ENCODE results near the gene PLXNA4.

DNA sequence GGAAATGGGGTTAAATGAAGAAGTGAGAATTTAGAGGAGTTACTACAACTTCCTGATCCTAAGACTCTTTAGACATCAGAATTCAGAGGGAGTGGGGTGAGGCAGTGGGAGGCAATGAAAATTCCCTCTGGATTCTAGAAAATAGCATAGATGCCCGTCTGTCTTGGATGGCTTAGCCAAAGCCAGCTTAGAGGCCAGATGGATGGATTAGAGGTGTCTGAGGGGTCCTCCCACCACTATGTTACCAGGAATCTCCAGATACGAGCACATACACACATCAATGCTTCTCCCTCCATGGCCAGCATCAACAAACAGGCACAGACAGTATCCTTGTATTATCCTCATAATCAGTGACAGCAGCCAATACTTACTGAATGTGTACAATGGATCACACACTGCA, 418.1 kb downstream of the PLXNA4 start:
- TF ChIP-seq, protein P1, sequence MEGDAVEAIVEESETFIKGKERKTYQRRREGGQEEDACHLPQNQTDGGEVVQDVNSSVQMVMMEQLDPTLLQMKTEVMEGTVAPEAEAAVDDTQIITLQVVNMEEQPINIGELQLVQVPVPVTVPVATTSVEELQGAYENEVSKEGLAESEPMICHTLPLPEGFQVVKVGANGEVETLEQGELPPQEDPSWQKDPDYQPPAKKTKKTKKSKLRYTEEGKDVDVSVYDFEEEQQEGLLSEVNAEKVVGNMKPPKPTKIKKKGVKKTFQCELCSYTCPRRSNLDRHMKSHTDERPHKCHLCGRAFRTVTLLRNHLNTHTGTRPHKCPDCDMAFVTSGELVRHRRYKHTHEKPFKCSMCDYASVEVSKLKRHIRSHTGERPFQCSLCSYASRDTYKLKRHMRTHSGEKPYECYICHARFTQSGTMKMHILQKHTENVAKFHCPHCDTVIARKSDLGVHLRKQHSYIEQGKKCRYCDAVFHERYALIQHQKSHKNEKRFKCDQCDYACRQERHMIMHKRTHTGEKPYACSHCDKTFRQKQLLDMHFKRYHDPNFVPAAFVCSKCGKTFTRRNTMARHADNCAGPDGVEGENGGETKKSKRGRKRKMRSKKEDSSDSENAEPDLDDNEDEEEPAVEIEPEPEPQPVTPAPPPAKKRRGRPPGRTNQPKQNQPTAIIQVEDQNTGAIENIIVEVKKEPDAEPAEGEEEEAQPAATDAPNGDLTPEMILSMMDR (IDR thresholded peaks at IDR 0.05) = no peak
- no peak for TF ChIP-seq POLR2A (IDR thresholded peaks at IDR 0.05)
- TF ChIP-seq POLR2AphosphoS5 (IDR thresholded peaks at IDR 0.05; ENCODE audit: insufficient read depth in 1 of 2, low read depth in 1 of 2) = no peak

Measured in vagina (tissue), 2 donors.